HG02798 (cell line): ENCODE results near the gene RUSC1.
"Not testable (repeated sequence)": the region's sequence is repeated elsewhere in the genome, so short reads cannot be mapped to it uniquely, and the experiment has no call there.

Experiments
- ATAC-seq: cut with Tn5 transposase; IDR thresholded peaks from one replicate; pipeline ENCODE4 v1.9.1; 2021; ENCODE audit warnings: mild to moderate bottlenecking; ENCODE audit not compliant: unreplicated experiment, poor library complexity

RUSC1 gene

GRCh38 chr1:155320661-155321617, at the start of gene RUSC1:
Gene RUSC1 (plus strand): TSS chr1:155320894. CDS start chr1:155321774, 880 bp downstream.
- ATAC-seq = no peak

- ATAC-seq = peak; percentile 29
Observed at GRCh38 chr1:155272466-155273342, 48.0 kb upstream of the RUSC1 start.

- peak; percentile 88 for ATAC-seq
Observed at GRCh38 chr1:155273343-155274245, 47.1 kb upstream of the RUSC1 start, which contains the start of gene CLK2. Gene CLK2 (minus strand): TSS chr1:155273504. CDS start chr1:155270977, 2,527 bp downstream.

GRCh38 chr1:155277070-155277901, 43.4 kb upstream of the RUSC1 start, which contains the start of gene HCN3:
Gene HCN3 (plus strand): TSS chr1:155277463. CDS start chr1:155277591, 128 bp downstream.
- ATAC-seq = peak; percentile 71

GRCh38 chr1:155277902-155278688, 42.6 kb upstream of the RUSC1 start:
- ATAC-seq = no peak

- ATAC-seq = no peak
Observed at GRCh38 chr1:155278689-155279160, 42.0 kb upstream of the RUSC1 start.

- ATAC-seq = no peak
Observed at GRCh38 chr1:155279268-155279667, 41.4 kb upstream of the RUSC1 start.

GRCh38 chr1:155282488-155283091, 38.1 kb upstream of the RUSC1 start:
- no peak for ATAC-seq

- ATAC-seq = no peak
Observed at GRCh38 chr1:155284476-155284875, 36.2 kb upstream of the RUSC1 start.

GRCh38 chr1:155285063-155285462, 35.6 kb upstream of the RUSC1 start:
- no peak for ATAC-seq

- ATAC-seq = no peak
Observed at GRCh38 chr1:155285631-155286044, 35.1 kb upstream of the RUSC1 start.

GRCh38 chr1:155286544-155286943, 34.1 kb upstream of the RUSC1 start:
- ATAC-seq = no peak

GRCh38 chr1:155287987-155288543, 32.6 kb upstream of the RUSC1 start:
- ATAC-seq = no peak

- ATAC-seq = not testable (repeated sequence)
Observed at GRCh38 chr1:155291006-155291405, 29.7 kb upstream of the RUSC1 start.

GRCh38 chr1:155293086-155293749, 27.5 kb upstream of the RUSC1 start:
- no peak for ATAC-seq

GRCh38 chr1:155294520-155295182, 26.0 kb upstream of the RUSC1 start:
- ATAC-seq = no peak
